ENCODE measurements around the gene WDR59.

- no peak for TF ChIP-seq POLR2A (IDR thresholded peaks at IDR 0.05)
- TF ChIP-seq CTCF (IDR thresholded peaks at IDR 0.05), result no peak
These were observed 116.9 kb downstream of the WDR59 start for GRCh38 chr16:74868035-74868434.
